Ovary (tissue), 9 donors: ENCODE data around the gene SF3A1. TPM values are rescaled to one million over a fixed set of nuclear protein-coding genes. Genes with fewer than 3 reads are reported as not detected.

Experiments used
- DNase-seq, 5 donors: peaks; one replicate each; pipeline ENCODE4 v3.0.0-alpha.2; 2019 to 2020
- H3K27ac ChIP-seq, 2 donors: fragments of 200-600 bp; one replicate each; pipeline versions ENCODE4 v1.5.1 to v1.8.0; 2019 to 2022
- H3K27me3 ChIP-seq: fragments of 200-600 bp; one replicate; pipeline ENCODE4 v1.8.0; 2022
- H3K36me3 ChIP-seq: fragments of 200-600 bp; sonication (generic); one replicate; pipeline ENCODE4 v1.5.1; 2019
- H3K4me1 ChIP-seq: one replicate; pipeline ENCODE4 v1.8.1; 2013; ENCODE audit warnings: mild to moderate bottlenecking, moderate library complexity; ENCODE audit not compliant: insufficient read depth
- H3K4me3 ChIP-seq: fragments of 200-600 bp; sonication (generic); one replicate; pipeline ENCODE4 v1.5.1; 2017
- H3K9me3 ChIP-seq, 2 donors: fragments of 200-600 bp in 1 of 2; sonication (generic) in 1 of 2; one replicate each; pipeline versions ENCODE4 v1.5.1 to v1.8.1; 2013 to 2019; ENCODE audit warnings: mild to moderate bottlenecking in 1 of 2, moderate library complexity in 1 of 2
- CTCF ChIP-seq, 3 donors: fragments of 450-650 bp in 2 of 3; fragments of 200-600 bp in 1 of 3; IDR thresholded peaks; one replicate each; pipeline versions ENCODE4 v1.5.1 to v1.8.0; 2016 to 2022; ENCODE audit warnings: antibody characterized with exemption in 3 of 3, mild to moderate bottlenecking in 1 of 3
- EP300 ChIP-seq: sonication (generic); formaldehyde crosslinking; IDR thresholded peaks from one replicate; pipeline ENCODE4 v1.6.1; 2017; ENCODE audit warnings: antibody characterized with exemption
- POLR2A ChIP-seq: fragments of 450-650 bp; IDR thresholded peaks from one replicate; pipeline ENCODE4 v1.6.1; 2017; ENCODE audit warnings: antibody characterized with exemption, mild to moderate bottlenecking, moderate library complexity
- WGBS, 3 donors: extraction: QIAGEN DNeasy Blood & Tissue Kit in 1 of 3; methylation state at CpG; one replicate each; pipeline versions ENCODE4 v1.1.5 to v1.1.7; 2013 to 2017; 5-methylcytosine and 5-hydroxymethylcytosine counted together
- intact Hi-C, 4 donors: fragments of 100-400 bp; cut with DNase I; formaldehyde crosslinking; loops; one replicate each; pipeline versions ENCODE4 v1.11.0 to v1.15.1; 2022 to 2023
- polyA plus RNA-seq, 2 donors: library from polyadenylated mRNA; stranded (reverse); fragments of 200-250 nt in 1 of 2; fragments of 350-450 nt in 1 of 2; fragmentation: Illumina TruSeq in 1 of 2; extraction: RNeasy Lipid Tissue Mini Kit (QIAGEN cat#74804) in 1 of 2; gene quantifications; one replicate each; pipeline ENCODE4 v1.2.3, GENCODE V29; 2013 to 2014
- total RNA-seq, 7 donors: library from RNA; depleted of rRNA in 2 of 7; stranded (reverse); fragments of >200 nt in 2 of 7; fragmentation: NEBNext Ultra II Directional in 3 of 7; extraction: Animal tissue kit (Norgen Biotek cat#: 25700) in 3 of 7; gene quantifications; one replicate each; pipeline versions ENCODE4 v1.1.0 to v1.2.4, GENCODE V29; 2016 to 2023
- donor health status: DM: no; HTN: no; CAD: no; lungs with moderate emphysema.
- donor health status: DM: no; HTN: no; CAD: no.
- donor health status: Bipolar disorder and iron deficiency.
- donor health status: DM: yes; HTN: yes; CAD: no.
- donor health status: DM: no; HTN: no; CAD: no.
- donor health status: DM: yes; HTN: yes; CAD: no.

The SF3A1 gene
- total and polyA plus RNA-seq, 9 donors: 36.4 to 211 (median 152) TPM

- intact Hi-C loops: loop anchor here in 3 of 4 donors (2.0 to 5.0 kb wide), 4 partner anchors 35 to 98 kb away; partner anchors contain the start of genes CCDC157 (in 2 of the 3), RNF215 (in 2 of the 3) and SF3A1 (in 2 of the 3)
- H3K4me3 ChIP-seq: peak within 1 kb of the TSS; percentile 97
- TF ChIP-seq CTCF (IDR thresholded peaks at IDR 0.05): peak in 1 of 3 donors; percentile 27
- TF ChIP-seq POLR2A: peak; percentile 79
- TF ChIP-seq EP300: peak; percentile 6
- H3K27ac ChIP-seq: peak within 1 kb of the TSS; percentile 83 to 87
- peaks cover 17% of the 10 kb centered on the region for H3K4me1 ChIP-seq
- no peaks in the 10 kb centered on the region for H3K9me3 ChIP-seq
- H3K36me3 ChIP-seq: no peaks in the 10 kb centered on the region
- H3K27me3 ChIP-seq: no peaks in the 10 kb centered on the region
- DNase-seq: peak; percentile 98 to 99 (median 99)
- WGBS, 3 donors: 0 to 1% (median 0%) methylated on average over 63 to 85 of the region's 85 CpGs
Measured at GRCh38 chr22:30289141-30289979, 67.3 kb downstream of the SF3A1 start, which contains the start of gene CASTOR1. CASTOR1 (minus strand) TSS chr22:30289505; CDS start chr22:30289497, 8 bp downstream.

- no peak for TF ChIP-seq EP300
- TF ChIP-seq CTCF (IDR thresholded peaks at IDR 0.05): no peak
- no peak for TF ChIP-seq POLR2A
- peak overlapping the region; percentile 37 to 87 for H3K27ac ChIP-seq
- no peaks in the 10 kb centered on the region for H3K27me3 ChIP-seq
- peak overlapping the region; percentile 97 for H3K4me3 ChIP-seq
- no peaks in the 10 kb centered on the region for H3K9me3 ChIP-seq
- 6 to 9% (median 9%) methylated on average over 22 to 27 of the region's 27 CpGs for WGBS, 3 donors
- DNase-seq: peak in 4 of 5 donors; percentile 55 to 69 (median 64)
- intact Hi-C loops: loop anchor here in 3 of 4 donors (2.0 to 5.0 kb wide), 4 partner anchors 36 to 99 kb away; partner anchors contain the start of genes CCDC157 (in 2 of the 3), RNF215 (in 2 of the 3) and SF3A1 (in 2 of the 3)
- no peaks in the 10 kb centered on the region for H3K36me3 ChIP-seq
- H3K4me1 ChIP-seq: peaks cover 17% of the 10 kb centered on the region
Measured at GRCh38 chr22:30288419-30289140, 68.1 kb downstream of the SF3A1 start.

GRCh38 chr22:30287648-30288418, 68.9 kb downstream of the SF3A1 start:
- Histone ChIP-seq H3K27ac (peak overlapping the region in 1 of 2 donors; percentile 87), H3K9me3 (no peaks in the 10 kb centered on the region), H3K4me3 (peak overlapping the region; percentile 97), H3K27me3 (no peaks in the 10 kb centered on the region), H3K36me3 (no peaks in the 10 kb centered on the region), H3K4me1 (peaks cover 17% of the 10 kb centered on the region)
- DNase-seq: peak; percentile 86 to 92 (median 89)
- 6 to 18% (median 7%) methylated on average over 4 to 5 of the region's 5 CpGs for WGBS, 3 donors
- intact Hi-C loops: loop anchor here in 3 of 4 donors (2.0 to 5.0 kb wide), 4 partner anchors 37 to 99 kb away; partner anchors contain the start of genes RNF215 (in 3 of the 3), CCDC157 (in 2 of the 3) and SF3A1 (in 2 of the 3)
- TF ChIP-seq POLR2A: peak; percentile 50
- peak; percentile 70 to 94 (median 90) for TF ChIP-seq CTCF (IDR thresholded peaks at IDR 0.05)
- no peak for TF ChIP-seq EP300
